Breast epithelium (tissue), 3 donors: Measurements from ENCODE around the gene CD2.

Source experiments
- CTCF ChIP-seq, 3 donors: fragments of 450-650 bp; IDR thresholded peaks; one replicate each; pipeline ENCODE4 v1.5.1; 2016 to 2017; ENCODE audit warnings: antibody characterized with exemption in 3 of 3, mild to moderate bottlenecking in 3 of 3, moderate library complexity in 3 of 3
- POLR2A ChIP-seq: fragments of 450-650 bp; IDR thresholded peaks from one replicate; pipeline ENCODE4 v1.6.1; 2016; ENCODE audit warnings: antibody characterized with exemption, mild to moderate bottlenecking, moderate library complexity

- TF ChIP-seq CTCF (IDR thresholded peaks at IDR 0.05) (no peak), POLR2A (no peak)
These were observed 8.1 kb downstream of the CD2 start for GRCh38 chr1:116762281-116762680.
